Prostate gland (tissue), 2 donors: ENCODE results near the gene XYLT2.

ENCODE experiments used
- CTCF ChIP-seq, 4 experiments: fragments of 200-600 bp in 2 of 4; fragments of 450-650 bp in 2 of 4; sonication (generic) in 2 of 4; IDR thresholded peaks; 1 replicate in 3 of 4; 2 replicates in 1 of 4; pipeline ENCODE4 v1.5.1; 2016 to 2019; ENCODE audit warnings: antibody characterized with exemption in 4 of 4, mild to moderate bottlenecking in 2 of 4, moderate library complexity in 2 of 4
- POLR2AphosphoS5 ChIP-seq: sonication (generic); formaldehyde crosslinking; IDR thresholded peaks from one replicate; pipeline ENCODE4 v1.6.1; 2017; ENCODE audit warnings: antibody characterized with exemption

GRCh38 chr17:50364061-50364458 lies 18.1 kb downstream of the XYLT2 start:
- no peak for TF ChIP-seq CTCF (IDR thresholded peaks at IDR 0.05)
- no peak for TF ChIP-seq POLR2AphosphoS5
